ENCODE results near the gene ANGPT4. TPM values are rescaled to one million over a fixed set of nuclear protein-coding genes. Genes with fewer than 3 reads are reported as not detected.

The ANGPT4 gene
- total and polyA plus RNA-seq, 2 of the 13 experiments (the other 11 are each of a cell fraction or from before 2014, with no cell fraction given): not detected

- POLR2A ChIA-PET: no interaction called here
- intact Hi-C loops (cut with micrococcal nuclease; ENCODE audit: unreplicated experiment): no loop called here
These were observed 56.3 kb downstream of the ANGPT4 start for GRCh38 chr20:859751-860231.

More at GRCh38 chr20:859751-860231, 56.3 kb downstream of the ANGPT4 start:
- no TSS peak for BruUV-seq (replicated peaks)
- CTCF ChIA-PET (ENCODE audit: low intra/inter-chr PET ratio, low total read pairs): no interaction called here
- H3K4me2 ChIP-seq (ENCODE audit: low read depth, low read length): no peak overlapping the region
- H3K9me3 ChIP-seq (ENCODE audit: low read length): no peaks in the 10 kb centered on the region
- no peaks in the 10 kb centered on the region for H3K4me1 ChIP-seq (ENCODE audit: insufficient read depth, low read length)
- H4K20me1 ChIP-seq (ENCODE audit: insufficient read depth, low read length): no peaks in the 10 kb centered on the region
- DNase-seq (ENCODE audit: low spot score): no peak
- no peaks in the 10 kb centered on the region for H3K79me2 ChIP-seq (ENCODE audit: insufficient read depth, low read length)
- no peak for ATAC-seq
- no peaks in the 10 kb centered on the region for H3K36me3 ChIP-seq (replicated peaks in 1 of 2; ENCODE audit: control insufficient read depth in 1 of 2, insufficient read depth in 2 of 2, low read length in 2 of 2)
- in situ Hi-C loops (cut with HindIII; ENCODE audit: extremely low pct_ligation_motif_present, low pct_unique_long_range_greater_than_20kb): no loop called here
- H3K4me3 ChIP-seq (replicated peaks in 1 of 3; ENCODE audit: insufficient read depth in 1 of 3, low read depth in 2 of 3, low read length in 3 of 3): no peak overlapping the region
- peaks cover 0 to 14% of the 10 kb centered on the region in 2 experiments; a peak in 3 of 5 replicates for H3K27me3 ChIP-seq (ENCODE audit: control insufficient read depth in 1 of 2, insufficient read depth in 2 of 2, low read length in 2 of 2)
- WGBS (ENCODE audit: low lambda C conversion rate): 0% methylated on average over 1 of the region's 3 CpGs
- no peak overlapping the region for H3K9ac ChIP-seq (ENCODE audit: insufficient read depth, low read depth, low read length)
- TF ChIP-seq ZNF276 (CRISPR knock-in tag; IDR thresholded peaks at IDR 0.05; ENCODE audit: low read depth) (no peak), ZNF768 (CRISPR knock-in tag; IDR thresholded peaks at IDR 0.05) (no peak), TAF15 (IDR thresholded peaks at IDR 0.05; ENCODE audit: low read depth, low read length, poor library complexity, severe bottlenecking) (no peak), ZNF567 (CRISPR knock-in tag; IDR thresholded peaks at IDR 0.05; ENCODE audit: borderline replicate concordance) (no peak), RBM22 (optimal IDR thresholded peaks at IDR 0.05; ENCODE audit: low read length) (no peak), SRSF4 (IDR thresholded peaks at IDR 0.05; ENCODE audit: low read depth, low read length, poor library complexity, severe bottlenecking) (no peak), ZNF34 (CRISPR knock-in tag; IDR thresholded peaks at IDR 0.05; ENCODE audit: borderline replicate concordance) (no peak), TCF7 (IDR thresholded peaks at IDR 0.05; ENCODE audit: low read depth) (no peak), ZBTB46 (CRISPR knock-in tag; IDR thresholded peaks at IDR 0.05; ENCODE audit: borderline replicate concordance) (no peak), RORA (CRISPR knock-in tag; IDR thresholded peaks at IDR 0.05) (no peak), ZNF142 (CRISPR knock-in tag; IDR thresholded peaks at IDR 0.05) (no peak), PTBP1 (IDR thresholded peaks at IDR 0.05; ENCODE audit: low read depth, low read length, poor library complexity, severe bottlenecking) (no peak), GPBP1L1 (CRISPR knock-in tag; IDR thresholded peaks at IDR 0.05) (no peak)
- no peak overlapping the region for H2AFZ ChIP-seq (ENCODE audit: low read length)
- no peak overlapping the region for H3K27ac ChIP-seq (ENCODE audit: extremely low read length, insufficient read depth, low read length)
- no peak for FAIRE-seq
